ENCODE data around the gene C1QTNF1.

Gene C1QTNF1

DNA sequence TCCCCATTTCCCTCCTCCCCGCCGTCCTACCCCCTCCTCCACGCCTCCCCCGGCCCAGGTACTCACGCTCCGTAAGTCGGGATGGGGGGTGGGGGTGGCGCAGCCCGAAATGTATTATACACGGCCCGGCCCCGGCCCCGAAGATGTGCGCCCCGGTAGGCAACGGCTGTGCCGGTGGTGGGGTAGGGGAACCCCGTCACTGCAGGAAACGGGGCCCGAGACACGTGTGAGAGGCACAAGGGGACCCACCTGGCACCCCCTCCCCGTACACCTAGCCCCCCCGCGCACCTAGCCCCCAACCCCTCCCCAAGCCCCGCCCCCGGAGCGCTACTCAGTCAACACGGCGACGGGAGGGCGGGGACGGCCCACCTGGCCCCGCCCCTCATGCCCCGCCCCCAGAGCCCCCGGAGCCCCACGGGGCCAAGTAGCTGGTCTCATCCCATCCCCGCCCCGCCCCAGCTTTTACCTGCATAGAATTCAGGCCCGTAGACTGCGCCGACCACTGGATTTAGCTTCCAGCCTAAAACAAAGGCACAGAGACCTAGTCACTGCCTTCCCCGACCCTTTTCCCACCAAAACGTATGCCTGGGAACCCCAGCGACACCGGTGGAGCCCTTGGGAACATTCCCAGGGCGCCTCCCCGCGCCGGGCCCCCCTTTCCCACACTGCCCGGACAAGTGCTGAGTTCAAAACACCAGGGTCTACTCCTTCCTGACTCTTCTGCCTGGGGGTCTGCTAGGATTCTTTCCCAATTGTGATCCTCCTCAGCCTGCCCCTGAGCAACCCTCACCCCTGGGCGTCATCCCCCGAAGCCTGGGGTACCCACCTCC is 73.5 kb downstream of the C1QTNF1 start:
- TF ChIP-seq, protein P1, sequence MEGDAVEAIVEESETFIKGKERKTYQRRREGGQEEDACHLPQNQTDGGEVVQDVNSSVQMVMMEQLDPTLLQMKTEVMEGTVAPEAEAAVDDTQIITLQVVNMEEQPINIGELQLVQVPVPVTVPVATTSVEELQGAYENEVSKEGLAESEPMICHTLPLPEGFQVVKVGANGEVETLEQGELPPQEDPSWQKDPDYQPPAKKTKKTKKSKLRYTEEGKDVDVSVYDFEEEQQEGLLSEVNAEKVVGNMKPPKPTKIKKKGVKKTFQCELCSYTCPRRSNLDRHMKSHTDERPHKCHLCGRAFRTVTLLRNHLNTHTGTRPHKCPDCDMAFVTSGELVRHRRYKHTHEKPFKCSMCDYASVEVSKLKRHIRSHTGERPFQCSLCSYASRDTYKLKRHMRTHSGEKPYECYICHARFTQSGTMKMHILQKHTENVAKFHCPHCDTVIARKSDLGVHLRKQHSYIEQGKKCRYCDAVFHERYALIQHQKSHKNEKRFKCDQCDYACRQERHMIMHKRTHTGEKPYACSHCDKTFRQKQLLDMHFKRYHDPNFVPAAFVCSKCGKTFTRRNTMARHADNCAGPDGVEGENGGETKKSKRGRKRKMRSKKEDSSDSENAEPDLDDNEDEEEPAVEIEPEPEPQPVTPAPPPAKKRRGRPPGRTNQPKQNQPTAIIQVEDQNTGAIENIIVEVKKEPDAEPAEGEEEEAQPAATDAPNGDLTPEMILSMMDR (IDR thresholded peaks at IDR 0.05; ENCODE audit: insufficient read depth, low read depth, low read length, missing control alignments), result no peak
- H3K4me3 ChIP-seq (ENCODE audit: low read depth, low read length), result no peak overlapping the region
- no peak for DNase-seq (ENCODE audit: low read depth)

DNA sequence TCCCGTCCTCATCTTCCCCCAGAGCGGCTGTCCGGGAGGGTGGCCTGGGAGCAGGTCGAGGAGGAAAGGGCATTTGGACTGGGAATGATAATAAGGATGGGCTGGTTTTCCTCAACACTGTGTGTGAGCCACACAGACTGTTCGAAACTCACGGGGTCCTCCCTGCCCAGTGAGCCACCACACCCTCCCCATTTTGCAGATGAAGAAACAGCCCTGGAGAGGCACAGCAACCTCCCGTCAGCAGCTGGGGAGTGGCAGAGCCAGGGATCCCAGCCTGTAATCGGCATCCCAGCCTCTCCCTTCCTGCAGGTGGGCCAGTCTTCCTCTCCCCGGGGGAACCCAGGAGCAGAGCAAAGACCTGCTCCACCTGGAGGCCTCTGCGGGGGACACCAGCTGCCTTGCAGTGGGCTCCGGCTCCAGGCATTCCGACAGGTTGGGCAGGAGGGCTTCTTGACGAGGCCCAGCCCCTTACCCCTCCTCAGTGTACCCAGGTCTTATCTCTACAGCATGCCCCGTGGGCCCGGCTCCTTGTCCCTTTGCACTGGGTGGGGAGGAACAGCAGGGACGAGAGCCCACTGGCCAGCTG is 74.4 kb downstream of the C1QTNF1 start:
- no peak for DNase-seq (ENCODE audit: low read depth)
- TF ChIP-seq, protein P1 (IDR thresholded peaks at IDR 0.05; ENCODE audit: insufficient read depth, low read depth, low read length, missing control alignments), result no peak
- no peak overlapping the region for H3K4me3 ChIP-seq (ENCODE audit: low read depth, low read length)

Data from GM12865 (cell line).